ENCODE results near the gene HSPB8. TPM values are rescaled to one million over a fixed set of nuclear protein-coding genes. Genes with fewer than 3 reads are reported as not detected.

The HSPB8 gene
- total and polyA plus RNA-seq, 4 donors: 0.56 to 1.8 (median 1.1) TPM

- H3K27me3 ChIP-seq (ENCODE audit: control insufficient read depth in 4 of 4, insufficient read depth in 4 of 4, low read length in 3 of 4): peaks cover 0 to 2% (median 0%) of the 10 kb centered on the region in 4 donors
- H3K9ac ChIP-seq (ENCODE audit: low read depth in 1 of 2, low read length in 2 of 2): no peak overlapping the region
- no peak overlapping the region for H3K27ac ChIP-seq (ENCODE audit: low read depth in 1 of 2, low read length in 2 of 2)
- peaks cover 0 to 4% (median 2%) of the 10 kb centered on the region in 4 donors for H3K4me1 ChIP-seq (ENCODE audit: control insufficient read depth in 4 of 4, insufficient read depth in 4 of 4, low read length in 3 of 4)
- WGBS: 32% methylated on average over 5 of the region's 5 CpGs
- no peaks in the 10 kb centered on the region for H3K9me3 ChIP-seq (ENCODE audit: control insufficient read depth in 4 of 4, low read length in 3 of 4)
- DNase-seq (ENCODE audit: low spot score): no peak
- H3K4me3 ChIP-seq (ENCODE audit: low read depth in 1 of 3, low read length in 3 of 3): no peak overlapping the region
- no peaks in the 10 kb centered on the region for H3K36me3 ChIP-seq (ENCODE audit: control insufficient read depth in 4 of 4, insufficient read depth in 3 of 4, low read depth in 1 of 4, low read length in 3 of 4)
- TF ChIP-seq RXRA (IDR thresholded peaks at IDR 0.05): no peak
- no peak for TF ChIP-seq RAD21 (IDR thresholded peaks at IDR 0.05)
- no peak for TF ChIP-seq CTCF (IDR thresholded peaks at IDR 0.05; ENCODE audit: low read depth, low read length, missing input control)
- TF ChIP-seq ATF3 (IDR thresholded peaks at IDR 0.05): no peak
- TF ChIP-seq TAF1 (conservative IDR thresholded peaks at IDR 0.05): no peak
- no peak for TF ChIP-seq FOXA1 (IDR thresholded peaks at IDR 0.05)
- TF ChIP-seq SP1 (IDR thresholded peaks at IDR 0.05): no peak
- no peak for TF ChIP-seq FOXA2 (IDR thresholded peaks at IDR 0.05)
- TF ChIP-seq JUND (IDR thresholded peaks at IDR 0.05): no peak
- TF ChIP-seq EGR1 (IDR thresholded peaks at IDR 0.05; ENCODE audit: low read depth in 2 of 2): no peak
- no peak for TF ChIP-seq ZBTB33 (IDR thresholded peaks at IDR 0.05)
- TF ChIP-seq GABPA (IDR thresholded peaks at IDR 0.05 in 1 of 2, conservative IDR thresholded peaks at IDR 0.05 in 1 of 2): no peak
- no peak for TF ChIP-seq HNF4A (conservative IDR thresholded peaks at IDR 0.05)
- no peak for TF ChIP-seq NR2F2 (IDR thresholded peaks at IDR 0.05)
- TF ChIP-seq MAX (IDR thresholded peaks at IDR 0.05): no peak
- TF ChIP-seq REST (IDR thresholded peaks at IDR 0.05): no peak
- no peak for TF ChIP-seq YY1 (IDR thresholded peaks at IDR 0.05)
- TF ChIP-seq HNF4G (IDR thresholded peaks at IDR 0.05): no peak
Measured at GRCh38 chr12:119241049-119241448, 62.3 kb downstream of the HSPB8 start.

All from liver (tissue), 9 donors.